Uterus (tissue), 4 donors: ENCODE measurements around the gene TEX29. TPM values are rescaled to one million over a fixed set of nuclear protein-coding genes. Genes with fewer than 3 reads are reported as not detected.

ENCODE experiments used
- DNase-seq, 2 donors: peaks; one replicate each; pipeline ENCODE4 v3.0.0-alpha.2; 2019 to 2020
- H3K27ac ChIP-seq, 2 donors: fragments of 200-600 bp; sonication (generic); 1 replicate in 1 of 2; 2 replicates in 1 of 2; pipeline ENCODE4 v1.5.1; 2016 to 2018
- H3K27me3 ChIP-seq, 2 donors: fragments of 200-600 bp; sonication (generic); one replicate each; pipeline ENCODE4 v1.5.1; 2018 to 2019; ENCODE audit warnings: control low read depth in 1 of 2
- H3K36me3 ChIP-seq, 2 donors: fragments of 200-600 bp; sonication (generic); one replicate each; pipeline ENCODE4 v1.5.1; 2019; ENCODE audit warnings: control low read depth in 1 of 2
- H3K4me1 ChIP-seq, 2 donors: fragments of 200-600 bp; sonication (generic); one replicate each; pipeline ENCODE4 v1.5.1; 2018 to 2019; ENCODE audit warnings: control low read depth in 1 of 2
- H3K4me3 ChIP-seq, 2 donors: fragments of 200-600 bp; sonication (generic); 1 replicate in 1 of 2; 2 replicates in 1 of 2; pipeline ENCODE4 v1.5.1; 2018 to 2019; ENCODE audit warnings: mild to moderate bottlenecking in 1 of 2
- H3K9me3 ChIP-seq, 2 donors: fragments of 200-600 bp; sonication (generic); one replicate each; pipeline ENCODE4 v1.5.1; 2019; ENCODE audit warnings: control low read depth in 1 of 2
- CTCF ChIP-seq, 4 experiments: fragments of 200-600 bp in 2 of 4; fragments of 450-650 bp in 2 of 4; sonication (generic) in 2 of 4; IDR thresholded peaks; one replicate each; pipeline ENCODE4 v1.5.1; 2016 to 2019; ENCODE audit warnings: antibody characterized with exemption in 4 of 4, mild to moderate bottlenecking in 2 of 4, moderate library complexity in 1 of 4
- POLR2A ChIP-seq, 2 donors: fragments of 450-650 bp; IDR thresholded peaks; one replicate each; pipeline ENCODE4 v1.6.1; 2016; ENCODE audit warnings: antibody characterized with exemption in 2 of 2, mild to moderate bottlenecking in 1 of 2, moderate library complexity in 1 of 2
- intact Hi-C: fragments of 100-400 bp; cut with DNase I; formaldehyde crosslinking; loops from one replicate; pipeline ENCODE4 v1.15.1; 2023; ENCODE audit warnings: low total_unique reads
- total RNA-seq, 4 donors: library from RNA; depleted of rRNA in 3 of 4; stranded (reverse); fragments of >200 nt in 3 of 4; gene quantifications; one replicate each; pipeline versions ENCODE4 v1.1.0 to v1.2.4, GENCODE V29; 2014 to 2023
- donor health status: DM: yes; HTN: yes; CAD: no.

TEX29 gene
- total RNA-seq, 4 donors from 2014 or later, result 0.91 TPM; not detected in 3

- H3K27me3 ChIP-seq, result no peaks in the 10 kb centered on the region
- H3K4me1 ChIP-seq, result no peaks in the 10 kb centered on the region
- H3K27ac ChIP-seq, result no peak overlapping the region
- no peak overlapping the region for H3K4me3 ChIP-seq
- DNase-seq, result no peak
- intact Hi-C loops, result no loop called here
- no peaks in the 10 kb centered on the region for H3K36me3 ChIP-seq
- no peaks in the 10 kb centered on the region for H3K9me3 ChIP-seq
- no peak for TF ChIP-seq POLR2A (IDR thresholded peaks at IDR 0.05)
- TF ChIP-seq CTCF (IDR thresholded peaks at IDR 0.05), result no peak
These were observed 67.6 kb downstream of the TEX29 start for GRCh38 chr13:111387945-111388600.

- intact Hi-C loops, result no loop called here
- Histone ChIP-seq H3K9me3 (no peaks in the 10 kb centered on the region), H3K4me1 (no peaks in the 10 kb centered on the region), H3K27me3 (no peaks in the 10 kb centered on the region), H3K4me3 (no peak overlapping the region), H3K36me3 (no peaks in the 10 kb centered on the region), H3K27ac (no peak overlapping the region)
- TF ChIP-seq CTCF (IDR thresholded peaks at IDR 0.05), result no peak
- no peak for TF ChIP-seq POLR2A (IDR thresholded peaks at IDR 0.05)
- DNase-seq, result no peak
These were observed 68.5 kb downstream of the TEX29 start for GRCh38 chr13:111388851-111389500.

GRCh38 chr13:111389621-111390521 is 69.4 kb downstream of the TEX29 start:
- Histone ChIP-seq H3K27ac (no peak overlapping the region), H3K36me3 (no peaks in the 10 kb centered on the region), H3K9me3 (no peaks in the 10 kb centered on the region), H3K4me1 (no peaks in the 10 kb centered on the region), H3K27me3 (no peaks in the 10 kb centered on the region), H3K4me3 (no peak overlapping the region)
- TF ChIP-seq CTCF (IDR thresholded peaks at IDR 0.05) (no peak), POLR2A (IDR thresholded peaks at IDR 0.05) (no peak)
- intact Hi-C loops, result no loop called here
- no peak for DNase-seq

GRCh38 chr13:111390522-111391270 is 70.3 kb downstream of the TEX29 start:
- no peak for DNase-seq

More at GRCh38 chr13:111390522-111391270, 70.3 kb downstream of the TEX29 start:
- H3K27me3 ChIP-seq, result no peaks in the 10 kb centered on the region
- H3K4me1 ChIP-seq, result no peaks in the 10 kb centered on the region
- no peaks in the 10 kb centered on the region for H3K36me3 ChIP-seq
- TF ChIP-seq POLR2A (IDR thresholded peaks at IDR 0.05) (no peak), CTCF (IDR thresholded peaks at IDR 0.05) (no peak)
- no peak overlapping the region for H3K4me3 ChIP-seq
- no peaks in the 10 kb centered on the region for H3K9me3 ChIP-seq
- intact Hi-C loops, result no loop called here
- H3K27ac ChIP-seq, result no peak overlapping the region
